IPS-18a (cell line): ENCODE data around the gene ANKRD30B.
"Not testable (repeated sequence)": the region's sequence is repeated elsewhere in the genome, so short reads cannot be mapped to it uniquely, and the experiment has no call there.

Experiments used
- H3K27ac ChIP-seq: one replicate; pipeline ENCODE4 v1.5.1; 2013; ENCODE audit warnings: low read length
- H3K27me3 ChIP-seq: one replicate; pipeline ENCODE4 v1.6.1; 2013; ENCODE audit warnings: mild to moderate bottlenecking, low read length; ENCODE audit not compliant: control insufficient read depth, insufficient read depth
- H3K36me3 ChIP-seq: one replicate; pipeline ENCODE4 v1.6.1; 2013; ENCODE audit warnings: low read depth, low read length; ENCODE audit not compliant: control insufficient read depth
- H3K4me1 ChIP-seq: one replicate; pipeline ENCODE4 v1.6.1; 2013; ENCODE audit warnings: low read depth, low read length; ENCODE audit not compliant: control insufficient read depth
- H3K4me3 ChIP-seq: one replicate; pipeline ENCODE4 v1.5.1; 2013; ENCODE audit warnings: low read length
- H3K9ac ChIP-seq: one replicate; pipeline ENCODE4 v1.6.1; 2013; ENCODE audit warnings: mild to moderate bottlenecking, low read length, moderate library complexity
- H3K9me3 ChIP-seq: one replicate; pipeline ENCODE4 v1.6.1; 2013; ENCODE audit warnings: low read depth, low read length; ENCODE audit not compliant: control insufficient read depth

ANKRD30B gene

DNA sequence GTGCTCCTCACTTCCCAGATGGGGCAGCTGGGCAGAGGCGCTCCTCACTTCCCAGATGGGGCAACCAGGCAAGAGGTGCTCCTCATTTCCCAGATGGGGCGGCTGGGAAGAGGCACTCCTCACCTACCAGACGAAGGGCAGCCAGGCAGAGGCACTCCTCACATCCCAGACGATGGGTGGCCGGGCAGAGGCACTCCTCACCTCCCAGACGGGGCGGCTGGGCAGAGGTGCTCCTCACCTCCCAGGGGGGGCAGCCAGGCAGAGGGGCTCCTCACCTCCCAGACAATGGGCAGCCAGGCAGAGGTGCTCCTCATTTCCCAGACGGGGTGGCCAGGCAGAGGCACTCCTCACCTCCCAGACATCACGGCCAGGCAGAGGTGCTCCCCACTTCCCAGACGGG, 110.5 kb downstream of the ANKRD30B start:
- H3K4me1 ChIP-seq, H3K27me3 ChIP-seq, H3K27ac ChIP-seq, H3K9me3 ChIP-seq, H3K36me3 ChIP-seq, H3K9ac ChIP-seq, H3K4me3 ChIP-seq: not testable (repeated sequence)

DNA sequence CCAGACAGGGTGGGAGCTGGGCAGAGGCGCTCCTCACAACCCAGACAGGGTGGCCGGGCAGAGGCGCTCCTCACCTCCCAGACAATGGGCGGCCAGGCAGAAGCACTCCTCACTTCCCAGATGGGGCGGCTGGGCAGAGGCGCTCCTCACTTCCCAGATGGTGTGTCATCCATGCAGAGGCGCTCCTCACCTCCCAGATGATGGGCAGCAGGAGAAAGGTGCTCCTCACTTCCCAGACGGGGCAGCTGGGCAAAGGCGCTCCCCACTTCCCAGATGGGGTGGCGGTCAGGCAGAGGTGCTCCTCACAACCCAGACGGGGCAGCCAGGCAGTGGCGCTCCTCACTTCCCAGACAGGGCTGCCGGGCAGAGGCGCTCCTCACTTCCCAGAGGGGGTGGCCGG, 112.0 kb downstream of the ANKRD30B start:
- H3K4me3 ChIP-seq, H3K36me3 ChIP-seq, H3K27me3 ChIP-seq, H3K27ac ChIP-seq, H3K9me3 ChIP-seq, H3K9ac ChIP-seq, H3K4me1 ChIP-seq: not testable (repeated sequence)

- not testable (repeated sequence) for H3K27ac ChIP-seq, H3K27me3 ChIP-seq, H3K9ac ChIP-seq, H3K4me3 ChIP-seq, H3K36me3 ChIP-seq, H3K4me1 ChIP-seq, H3K9me3 ChIP-seq
Observed at GRCh38 chr18:14866426-14866825, 118.5 kb downstream of the ANKRD30B start.

GRCh38 chr18:14867988-14868387, 120.0 kb downstream of the ANKRD30B start:
- H3K27me3 ChIP-seq, H3K4me3 ChIP-seq, H3K9ac ChIP-seq, H3K9me3 ChIP-seq, H3K36me3 ChIP-seq, H3K27ac ChIP-seq, H3K4me1 ChIP-seq: not testable (repeated sequence)

GRCh38 chr18:14868825-14869224, 120.9 kb downstream of the ANKRD30B start:
- not testable (repeated sequence) for H3K36me3 ChIP-seq, H3K9ac ChIP-seq, H3K4me1 ChIP-seq, H3K27me3 ChIP-seq, H3K4me3 ChIP-seq, H3K27ac ChIP-seq, H3K9me3 ChIP-seq

DNA sequence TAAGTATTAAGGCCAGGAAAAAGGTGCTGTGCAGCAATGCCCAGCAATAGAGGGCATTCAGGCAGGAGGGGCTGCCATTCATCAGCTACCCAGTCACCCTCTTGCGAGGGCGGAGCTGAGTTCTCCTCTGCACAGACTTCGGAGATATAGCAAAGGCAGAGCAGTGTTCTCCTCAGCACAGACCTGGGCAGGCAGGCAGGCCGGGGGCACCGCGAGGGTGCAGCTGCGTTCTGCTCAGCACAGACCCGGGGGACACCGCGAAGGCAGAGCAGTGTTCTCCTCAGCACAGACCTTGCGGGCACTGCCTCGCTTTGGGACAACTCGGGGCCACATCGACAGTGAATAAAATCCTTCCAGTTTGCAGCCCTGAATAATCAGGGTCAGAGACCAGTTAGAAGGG, 130.9 kb downstream of the ANKRD30B start:
- not testable (repeated sequence) for H3K4me1 ChIP-seq, H3K9me3 ChIP-seq, H3K27ac ChIP-seq, H3K36me3 ChIP-seq, H3K27me3 ChIP-seq, H3K9ac ChIP-seq, H3K4me3 ChIP-seq

DNA sequence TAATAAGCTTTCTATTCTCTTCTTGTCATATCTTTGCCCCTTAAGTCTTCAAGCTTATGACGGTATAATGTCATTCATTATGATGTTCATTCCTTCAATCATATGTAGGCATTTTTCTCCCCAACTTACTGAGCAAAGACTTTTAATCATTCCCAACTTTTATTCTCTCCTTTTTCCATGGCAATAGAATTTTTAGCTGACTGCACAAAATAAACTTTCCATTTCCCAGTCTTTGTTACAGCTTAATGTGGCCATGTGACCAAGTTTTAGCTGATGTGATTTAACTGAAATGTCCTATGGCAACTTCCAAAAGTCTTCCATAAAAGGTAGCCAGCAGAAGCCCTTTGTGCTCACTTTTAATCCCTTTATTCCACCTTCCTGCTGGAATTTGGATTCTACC, 152.5 kb downstream of the ANKRD30B start:
- Histone ChIP-seq H3K9me3 (no peaks in the 10 kb centered on the region), H3K4me3 (no peak overlapping the region), H3K27ac (no peak overlapping the region), H3K36me3 (no peaks in the 10 kb centered on the region), H3K4me1 (peaks cover 6% of the 10 kb centered on the region), H3K9ac (no peak overlapping the region), H3K27me3 (no peaks in the 10 kb centered on the region)
